Body of pancreas (tissue), 4 donors: ENCODE data around the gene LMBR1L.

Experiments
- POLR2A ChIP-seq, 3 donors: fragments of 450-650 bp; IDR thresholded peaks; one replicate each; pipeline ENCODE4 v1.6.1; 2016; ENCODE audit warnings: antibody characterized with exemption in 3 of 3, mild to moderate bottlenecking in 2 of 3
- TF ChIP-seq, protein P1 (sequence below), 7 experiments: fragments of 450-650 bp in 4 of 7; fragments of 200-600 bp in 3 of 7; sonication (generic) in 3 of 7; IDR thresholded peaks; one replicate each; pipeline ENCODE4 v1.5.1; 2016 to 2019; ENCODE audit warnings: antibody characterized with exemption in 7 of 7

DNA sequence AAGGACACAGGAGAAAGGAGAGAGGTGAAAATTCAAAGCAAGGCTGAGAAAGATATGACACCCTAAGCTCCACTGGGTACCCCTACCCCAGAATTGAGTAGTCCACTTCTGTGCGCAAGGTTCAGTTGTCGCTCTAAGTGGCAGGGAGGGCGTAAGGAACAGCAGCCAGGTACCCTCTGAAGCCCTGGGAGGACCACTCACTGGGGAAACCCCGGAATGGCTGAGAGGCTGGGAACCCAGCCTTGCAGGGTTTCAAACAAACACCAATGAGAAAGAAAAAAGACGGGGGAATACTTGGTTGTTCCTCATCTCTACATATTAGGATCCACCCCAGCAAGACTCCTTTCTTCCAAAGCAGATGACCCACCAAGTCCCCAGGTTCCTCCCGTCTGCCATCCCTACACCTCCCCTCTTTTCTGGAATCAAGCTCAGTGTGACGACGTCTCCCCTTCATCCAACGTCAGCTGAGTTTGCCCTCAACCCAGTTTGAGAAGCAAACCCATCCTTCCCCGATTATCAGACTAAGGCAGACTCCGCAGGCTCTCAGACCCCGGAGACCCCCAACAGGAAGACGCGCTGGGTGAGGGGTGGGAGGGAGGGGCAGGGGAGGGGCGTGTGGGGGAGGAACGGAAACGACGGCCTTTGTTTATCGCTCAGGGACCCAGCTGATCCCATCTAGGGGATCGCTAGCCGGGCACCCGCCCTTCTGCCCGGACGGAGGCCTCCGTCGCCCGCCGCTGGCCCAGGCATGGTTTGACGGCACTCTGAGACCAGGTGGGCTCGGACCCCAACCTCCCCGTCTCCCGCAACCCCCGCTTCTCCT, 795 bp downstream of the LMBR1L start:
- TF ChIP-seq, protein P1, sequence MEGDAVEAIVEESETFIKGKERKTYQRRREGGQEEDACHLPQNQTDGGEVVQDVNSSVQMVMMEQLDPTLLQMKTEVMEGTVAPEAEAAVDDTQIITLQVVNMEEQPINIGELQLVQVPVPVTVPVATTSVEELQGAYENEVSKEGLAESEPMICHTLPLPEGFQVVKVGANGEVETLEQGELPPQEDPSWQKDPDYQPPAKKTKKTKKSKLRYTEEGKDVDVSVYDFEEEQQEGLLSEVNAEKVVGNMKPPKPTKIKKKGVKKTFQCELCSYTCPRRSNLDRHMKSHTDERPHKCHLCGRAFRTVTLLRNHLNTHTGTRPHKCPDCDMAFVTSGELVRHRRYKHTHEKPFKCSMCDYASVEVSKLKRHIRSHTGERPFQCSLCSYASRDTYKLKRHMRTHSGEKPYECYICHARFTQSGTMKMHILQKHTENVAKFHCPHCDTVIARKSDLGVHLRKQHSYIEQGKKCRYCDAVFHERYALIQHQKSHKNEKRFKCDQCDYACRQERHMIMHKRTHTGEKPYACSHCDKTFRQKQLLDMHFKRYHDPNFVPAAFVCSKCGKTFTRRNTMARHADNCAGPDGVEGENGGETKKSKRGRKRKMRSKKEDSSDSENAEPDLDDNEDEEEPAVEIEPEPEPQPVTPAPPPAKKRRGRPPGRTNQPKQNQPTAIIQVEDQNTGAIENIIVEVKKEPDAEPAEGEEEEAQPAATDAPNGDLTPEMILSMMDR (IDR thresholded peaks at IDR 0.05), result no peak
- TF ChIP-seq POLR2A (IDR thresholded peaks at IDR 0.05), result no peak
